GM18499 (cell line): ENCODE measurements around the gene ZNF831.

ENCODE experiments used
- ATAC-seq: cut with Tn5 transposase; IDR thresholded peaks from one replicate; pipeline ENCODE4 v1.9.1; 2021; ENCODE audit warnings: moderate number of reproducible peaks; ENCODE audit not compliant: insufficient read depth, unreplicated experiment

Gene ZNF831

GRCh38 chr20:59154317-59155013, 9.2 kb upstream of the ZNF831 start:
- no peak for ATAC-seq

GRCh38 chr20:59157064-59157463, 6.6 kb upstream of the ZNF831 start:
- ATAC-seq: no peak

GRCh38 chr20:59157531-59157930, 6.1 kb upstream of the ZNF831 start:
- ATAC-seq: no peak

GRCh38 chr20:59157961-59158541, 5.6 kb upstream of the ZNF831 start:
- no peak for ATAC-seq

GRCh38 chr20:59158673-59159072, 4.9 kb upstream of the ZNF831 start:
- ATAC-seq: no peak

- ATAC-seq: no peak
Measured at GRCh38 chr20:59159091-59159490, 4.5 kb upstream of the ZNF831 start.

- no peak for ATAC-seq
Measured at GRCh38 chr20:59159493-59160376, 3.9 kb upstream of the ZNF831 start.

GRCh38 chr20:59160389-59161115, 3.1 kb upstream of the ZNF831 start:
- ATAC-seq: no peak

- no peak for ATAC-seq
Measured at GRCh38 chr20:59161721-59162120, 1.9 kb upstream of the ZNF831 start.

- no peak for ATAC-seq
Measured at GRCh38 chr20:59164686-59165391, 1.2 kb downstream of the ZNF831 start.

- no peak for ATAC-seq
Measured at GRCh38 chr20:59165396-59165795, 1.8 kb downstream of the ZNF831 start.

GRCh38 chr20:59165891-59166709, 2.5 kb downstream of the ZNF831 start:
- ATAC-seq: no peak

- ATAC-seq: no peak
Measured at GRCh38 chr20:59170406-59171349, 7.1 kb downstream of the ZNF831 start.

- no peak for ATAC-seq
Measured at GRCh38 chr20:59171986-59172385, 8.4 kb downstream of the ZNF831 start.

- no peak for ATAC-seq
Measured at GRCh38 chr20:59173938-59174491, 10.4 kb downstream of the ZNF831 start.

- no peak for ATAC-seq
Measured at GRCh38 chr20:59175002-59175401, 11.4 kb downstream of the ZNF831 start.

GRCh38 chr20:59175861-59176260, 12.2 kb downstream of the ZNF831 start:
- ATAC-seq: no peak

GRCh38 chr20:59176812-59177211, 13.2 kb downstream of the ZNF831 start:
- ATAC-seq: no peak
